ENCODE results near the gene DHX38. TPM values are rescaled to one million over a fixed set of nuclear protein-coding genes. Genes with fewer than 3 reads are reported as not detected.

The DHX38 gene
- total RNA-seq, 1 experiment from 2014 or later: 71.0 TPM

GRCh38 chr16:72084445-72084844 lies 9.2 kb upstream of the DHX38 start:
- H3K27ac ChIP-seq (ENCODE audit: low read depth, low read length): no peak overlapping the region
- H3K79me2 ChIP-seq (ENCODE audit: insufficient read depth, low read length): no peaks in the 10 kb centered on the region
- ChIA-PET CTCF (no interaction called here), POLR2A (no interaction called here), RAD21 (ENCODE audit: low non-redundant PET in 1 of 2, low total read pairs in 2 of 2, uncharacterized antibody in 2 of 2, unreplicated experiment in 2 of 2) (no interaction called here)
- no peaks in the 10 kb centered on the region for H3K9me2 ChIP-seq (ENCODE audit: insufficient read depth)
- H4K20me1 ChIP-seq (ENCODE audit: insufficient read depth): no peaks in the 10 kb centered on the region
- peaks cover 11 to 13% of the 10 kb centered on the region in 2 experiments; a peak in 2 of 4 replicates for H3K9me3 ChIP-seq (ENCODE audit: control insufficient read depth in 1 of 2, insufficient read depth in 1 of 2, low read depth in 1 of 2, low read length in 2 of 2)
- no TSS peak for BruUV-seq (replicated peaks)
- H3K4me1 ChIP-seq (ENCODE audit: control insufficient read depth in 1 of 2, insufficient read depth in 2 of 2, low read length in 2 of 2): peaks cover 9 to 18% of the 10 kb centered on the region in 2 experiments; a peak in 3 of 4 replicates
- no peaks in the 10 kb centered on the region for H3K27me3 ChIP-seq (ENCODE audit: insufficient read depth, low read length)
- no peak overlapping the region for H3K4me2 ChIP-seq (ENCODE audit: low read length)
- H3K9ac ChIP-seq (ENCODE audit: low read length): no peak overlapping the region
- no peak for DNase-seq (ENCODE audit: low read depth, low spot score)
- intact Hi-C loops (cut with micrococcal nuclease): no loop called here
- ATAC-seq: no peak
- peaks cover 21 to 25% of the 10 kb centered on the region in 2 experiments; a peak in 3 of 4 replicates for H3K36me3 ChIP-seq (ENCODE audit: control insufficient read depth in 1 of 2, insufficient read depth in 2 of 2, low read length in 2 of 2)
- H3K4me3 ChIP-seq (replicated peaks in 1 of 2; ENCODE audit: low read depth in 1 of 2, low read length in 2 of 2): no peak overlapping the region
- no peak overlapping the region for H2AFZ ChIP-seq (ENCODE audit: low read depth, low read length, poor library complexity, severe bottlenecking)
- no peak for TF ChIP-seq POLR2AphosphoS5 (IDR thresholded peaks at IDR 0.05; ENCODE audit: low read depth, low read length)
- 0 out of 2 replicates have a peak, but pooled peaks have one; percentile 47 for TF ChIP-seq CBX3 (IDR thresholded peaks at IDR 0.05; ENCODE audit: low read depth)

- DNase-seq (ENCODE audit: low read depth, low spot score) (no peak), ATAC-seq (no peak)
- H2AFZ ChIP-seq (ENCODE audit: low read depth, low read length, poor library complexity, severe bottlenecking): no peak overlapping the region
- H3K9me2 ChIP-seq (ENCODE audit: insufficient read depth): no peaks in the 10 kb centered on the region
- no peaks in the 10 kb centered on the region for H3K27me3 ChIP-seq (ENCODE audit: insufficient read depth, low read length)
- RAD21 ChIA-PET (ENCODE audit: low non-redundant PET in 1 of 2, low total read pairs in 2 of 2, uncharacterized antibody in 2 of 2, unreplicated experiment in 2 of 2): no interaction called here
- intact Hi-C loops (cut with micrococcal nuclease): no loop called here
- H4K20me1 ChIP-seq (ENCODE audit: insufficient read depth): no peaks in the 10 kb centered on the region
- H3K79me2 ChIP-seq (ENCODE audit: insufficient read depth, low read length): no peaks in the 10 kb centered on the region
- H3K36me3 ChIP-seq (ENCODE audit: control insufficient read depth in 1 of 2, insufficient read depth in 2 of 2, low read length in 2 of 2): peaks cover 25 to 30% of the 10 kb centered on the region in 2 experiments; a peak in 3 of 4 replicates
- POLR2A ChIA-PET: no interaction called here
- H3K4me3 ChIP-seq (replicated peaks in 1 of 2; ENCODE audit: low read depth in 1 of 2, low read length in 2 of 2): no peak overlapping the region
- no peak overlapping the region for H3K9ac ChIP-seq (ENCODE audit: low read length)
- H3K27ac ChIP-seq (ENCODE audit: low read depth, low read length): no peak overlapping the region
- BruUV-seq (replicated peaks): no TSS peak
- CTCF ChIA-PET: no interaction called here
- peaks cover 11 to 13% of the 10 kb centered on the region in 2 experiments; a peak in 2 of 4 replicates for H3K9me3 ChIP-seq (ENCODE audit: control insufficient read depth in 1 of 2, insufficient read depth in 1 of 2, low read depth in 1 of 2, low read length in 2 of 2)
- H3K4me1 ChIP-seq (ENCODE audit: control insufficient read depth in 1 of 2, insufficient read depth in 2 of 2, low read length in 2 of 2): peaks cover 9 to 18% of the 10 kb centered on the region in 2 experiments; a peak in 3 of 4 replicates
- H3K4me2 ChIP-seq (ENCODE audit: low read length): no peak overlapping the region
- TF ChIP-seq ELF1 (IDR thresholded peaks at IDR 0.05; ENCODE audit: borderline replicate concordance, low read depth) (no peak), REST (IDR thresholded peaks at IDR 0.05; ENCODE audit: low read depth) (no peak), EZH2phosphoT487 (IDR thresholded peaks at IDR 0.05; ENCODE audit: borderline replicate concordance) (no peak), EZH2 (IDR thresholded peaks at IDR 0.05) (no peak), ZFX (IDR thresholded peaks at IDR 0.05) (no peak), POLR2AphosphoS5 (IDR thresholded peaks at IDR 0.05; ENCODE audit: low read depth, low read length) (no peak), ZBTB33 (IDR thresholded peaks at IDR 0.05; ENCODE audit: extremely low read depth, insufficient replicate concordance, low read length) (no peak), FOSL1 (IDR thresholded peaks at IDR 0.05; ENCODE audit: low read depth) (no peak), RAD21 (IDR thresholded peaks at IDR 0.05; ENCODE audit: low read depth) (no peak), ATF3 (IDR thresholded peaks at IDR 0.05) (no peak), TCF7L2 (IDR thresholded peaks at IDR 0.05; ENCODE audit: borderline replicate concordance, extremely low read depth, insufficient read depth, insufficient read length) (no peak), CEBPB (IDR thresholded peaks at IDR 0.05; ENCODE audit: low read depth) (no peak), POLR2A (IDR thresholded peaks at IDR 0.05; ENCODE audit: borderline replicate concordance, extremely low read depth, insufficient read depth, insufficient read length) (no peak), YY1 (IDR thresholded peaks at IDR 0.05; ENCODE audit: extremely low read depth, insufficient replicate concordance, low read depth, low read length) (no peak), SRF (IDR thresholded peaks at IDR 0.05; ENCODE audit: low read depth) (no peak), JUND (IDR thresholded peaks at IDR 0.05) (no peak)
Measured at GRCh38 chr16:72085002-72085401, 8.6 kb upstream of the DHX38 start.

All from HCT116 (cell line).